SIG-M5 treated with dmso at 0.1 percent for 504 hours (cell line): ENCODE results near the gene PDE8B.

Source experiments
- DNase-seq: peaks from one replicate; lab custom pipeline; 2025; ENCODE audit not compliant: unreplicated experiment; lab: John Stamatoyannopoulos, UW

The PDE8B gene, protein sequence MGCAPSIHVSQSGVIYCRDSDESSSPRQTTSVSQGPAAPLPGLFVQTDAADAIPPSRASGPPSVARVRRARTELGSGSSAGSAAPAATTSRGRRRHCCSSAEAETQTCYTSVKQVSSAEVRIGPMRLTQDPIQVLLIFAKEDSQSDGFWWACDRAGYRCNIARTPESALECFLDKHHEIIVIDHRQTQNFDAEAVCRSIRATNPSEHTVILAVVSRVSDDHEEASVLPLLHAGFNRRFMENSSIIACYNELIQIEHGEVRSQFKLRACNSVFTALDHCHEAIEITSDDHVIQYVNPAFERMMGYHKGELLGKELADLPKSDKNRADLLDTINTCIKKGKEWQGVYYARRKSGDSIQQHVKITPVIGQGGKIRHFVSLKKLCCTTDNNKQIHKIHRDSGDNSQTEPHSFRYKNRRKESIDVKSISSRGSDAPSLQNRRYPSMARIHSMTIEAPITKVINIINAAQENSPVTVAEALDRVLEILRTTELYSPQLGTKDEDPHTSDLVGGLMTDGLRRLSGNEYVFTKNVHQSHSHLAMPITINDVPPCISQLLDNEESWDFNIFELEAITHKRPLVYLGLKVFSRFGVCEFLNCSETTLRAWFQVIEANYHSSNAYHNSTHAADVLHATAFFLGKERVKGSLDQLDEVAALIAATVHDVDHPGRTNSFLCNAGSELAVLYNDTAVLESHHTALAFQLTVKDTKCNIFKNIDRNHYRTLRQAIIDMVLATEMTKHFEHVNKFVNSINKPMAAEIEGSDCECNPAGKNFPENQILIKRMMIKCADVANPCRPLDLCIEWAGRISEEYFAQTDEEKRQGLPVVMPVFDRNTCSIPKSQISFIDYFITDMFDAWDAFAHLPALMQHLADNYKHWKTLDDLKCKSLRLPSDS

GRCh38 chr5:77210091-77210963 is at the start of gene PDE8B:
TSS of gene PDE8B (plus strand) at chr5:77210680. CDS start at chr5:77210926, 246 bp downstream.
- DNase-seq, result no peak

- DNase-seq, result no peak
Measured at GRCh38 chr5:77163453-77163852, 47.0 kb upstream of the PDE8B start.

- no peak for DNase-seq
Measured at GRCh38 chr5:77167063-77167462, 43.4 kb upstream of the PDE8B start.

DNA sequence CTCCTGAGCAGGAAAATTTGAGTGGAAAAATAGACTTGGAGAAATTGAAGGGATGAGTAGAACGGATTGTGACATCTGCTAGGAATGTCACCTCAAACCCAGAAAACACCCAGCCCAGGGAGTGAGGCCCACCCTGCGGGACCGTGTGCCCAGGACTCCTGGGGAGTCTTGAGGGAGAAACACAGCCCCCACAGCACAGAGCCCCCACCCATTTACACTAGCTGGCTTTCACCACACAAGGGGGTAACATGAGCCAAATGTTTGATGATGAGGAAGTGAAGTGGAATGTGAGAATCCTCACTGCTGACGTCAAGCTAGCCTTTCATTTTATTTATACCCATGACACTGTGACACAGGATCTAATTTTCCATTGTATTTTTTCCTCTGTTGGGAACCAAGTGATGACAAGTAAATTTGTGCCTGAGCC is 42.8 kb upstream of the PDE8B start:
- peak; percentile 20 for DNase-seq

- DNase-seq, result no peak
Measured at GRCh38 chr5:77168161-77168878, 42.2 kb upstream of the PDE8B start.

- peak; percentile 65 for DNase-seq
Measured at GRCh38 chr5:77168879-77169244, 41.6 kb upstream of the PDE8B start.

- DNase-seq, result no peak
Measured at GRCh38 chr5:77170196-77170890, 40.1 kb upstream of the PDE8B start.

GRCh38 chr5:77171141-77171910 is 39.2 kb upstream of the PDE8B start:
- DNase-seq, result no peak

DNA sequence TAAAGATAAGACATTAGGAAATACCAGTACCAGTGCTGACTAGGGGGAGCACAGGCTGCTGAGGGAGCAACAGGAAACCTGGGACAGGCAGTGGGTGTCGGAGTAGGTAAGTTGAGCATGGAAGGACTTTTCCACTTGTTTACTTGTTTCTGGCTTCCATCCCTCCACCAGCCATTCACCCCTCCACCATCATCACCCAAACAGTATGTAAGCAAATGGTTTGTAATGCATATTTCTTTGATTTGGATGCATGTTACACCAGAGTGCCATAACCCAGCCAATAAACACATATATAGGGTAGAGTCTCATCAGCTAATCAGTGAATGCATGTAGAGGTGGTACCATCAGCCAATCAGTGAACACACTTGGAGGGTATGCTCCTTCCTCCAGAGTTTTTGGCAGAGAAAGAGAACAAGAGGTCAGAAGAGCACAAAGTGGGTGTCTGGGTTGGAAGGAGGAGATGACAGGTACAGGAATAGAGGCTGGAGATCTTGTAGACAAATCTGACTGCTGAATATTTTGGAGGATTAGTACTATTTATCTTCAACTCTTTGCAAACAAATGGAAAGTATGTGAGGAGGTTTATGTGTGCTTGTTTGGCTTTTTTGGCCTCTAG is 37.7 kb upstream of the PDE8B start:
- peak; percentile 15 for DNase-seq

DNA sequence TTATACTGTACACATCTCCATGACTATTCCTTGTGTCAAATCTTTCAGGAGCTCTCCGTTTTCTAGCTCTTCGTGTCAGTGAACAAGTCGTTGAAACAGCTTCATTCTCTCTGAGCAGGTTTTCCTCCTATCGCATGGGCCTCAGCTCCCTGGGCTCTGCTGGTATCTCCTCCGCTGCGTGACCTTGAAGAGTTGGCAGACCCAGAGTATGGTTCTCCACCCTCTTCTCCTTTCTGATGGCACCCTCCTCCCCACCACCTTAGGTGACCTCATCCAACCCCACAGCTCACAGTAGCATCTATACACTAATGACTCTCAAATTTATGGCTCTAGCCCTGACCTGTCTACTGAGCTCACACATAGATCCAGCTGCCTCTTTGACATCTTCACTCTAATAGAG is 36.0 kb upstream of the PDE8B start:
- no peak for DNase-seq

DNA sequence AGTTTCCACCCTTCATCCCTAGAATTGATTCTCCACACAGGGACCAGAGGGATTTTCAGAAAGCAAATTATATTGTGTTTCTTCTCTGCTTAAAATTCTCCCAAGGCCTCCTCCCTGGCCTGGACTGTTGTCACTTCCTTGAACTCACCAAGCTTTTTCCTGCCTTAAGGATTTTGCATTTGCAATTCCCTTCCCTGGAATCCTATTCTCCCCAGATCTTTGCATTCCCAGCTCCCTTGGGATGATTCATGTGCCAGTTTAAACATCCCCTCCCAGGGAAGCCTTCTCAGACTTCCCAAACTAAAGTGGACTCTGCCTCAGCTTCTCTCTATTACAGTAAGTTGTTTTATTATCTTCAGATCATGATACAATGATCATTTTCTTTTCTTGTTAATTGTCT is 35.2 kb upstream of the PDE8B start:
- no peak for DNase-seq

DNA sequence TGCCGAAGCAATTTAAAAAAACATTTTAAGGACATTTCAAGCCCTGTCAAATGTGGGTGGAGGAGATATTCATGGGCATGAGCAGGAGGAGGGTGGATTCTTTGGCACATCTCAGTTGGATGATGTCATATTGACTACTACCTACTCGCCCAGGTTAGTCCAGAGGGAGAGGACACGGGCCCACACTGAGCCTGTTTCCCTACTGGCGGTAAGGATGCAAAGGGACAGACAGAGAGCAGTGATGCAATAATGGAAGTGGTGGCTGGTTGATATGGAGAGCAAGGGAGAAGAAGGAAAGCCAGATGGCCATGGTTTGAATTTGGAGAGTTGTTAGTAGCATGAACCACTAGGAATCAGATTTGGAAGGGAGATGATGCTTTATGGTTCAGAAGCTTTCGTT is 34.1 kb upstream of the PDE8B start:
- no peak for DNase-seq

DNA sequence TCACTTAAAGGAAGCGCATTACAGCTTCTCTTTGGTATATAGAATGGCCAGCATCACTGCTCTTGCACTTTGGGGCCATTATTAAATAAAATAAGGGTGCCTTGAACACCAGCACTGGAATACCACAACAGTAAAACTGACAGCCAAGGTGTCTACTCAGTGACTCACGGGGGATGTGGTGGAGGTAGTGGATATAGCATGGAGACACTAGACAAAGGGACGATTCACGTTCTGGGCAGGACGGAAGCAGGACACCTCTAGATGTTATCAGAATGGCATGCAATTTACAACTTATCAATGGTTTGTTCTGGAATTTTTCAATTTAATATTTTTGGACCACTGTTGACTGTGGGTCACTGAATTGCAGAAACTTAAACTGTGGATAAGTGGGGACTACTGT is 32.9 kb upstream of the PDE8B start:
- DNase-seq, result no peak

- no peak for DNase-seq
Measured at GRCh38 chr5:77180167-77181081, 30.1 kb upstream of the PDE8B start.

DNA sequence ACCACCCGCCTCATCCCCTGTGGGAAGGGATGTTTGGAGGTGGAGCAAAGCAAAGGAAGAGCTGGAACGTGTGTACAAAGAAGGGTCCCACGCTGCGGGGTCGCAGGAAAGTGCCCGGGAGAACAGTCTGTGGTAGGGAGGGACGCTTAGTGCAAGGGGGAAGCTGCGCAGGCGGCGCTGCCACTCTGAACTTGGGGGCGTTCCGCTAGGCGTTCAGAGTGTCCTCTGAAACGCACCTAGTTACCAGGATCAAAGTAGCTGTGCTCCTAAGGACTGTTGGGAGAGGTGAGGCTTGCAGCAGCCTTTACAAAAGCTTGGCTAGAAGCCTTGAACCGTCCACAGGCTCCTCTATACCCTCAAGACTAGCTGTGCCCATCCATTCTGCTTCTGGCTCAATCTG is 29.3 kb upstream of the PDE8B start:
- DNase-seq, result no peak

- DNase-seq, result no peak
Measured at GRCh38 chr5:77181596-77182304, 28.7 kb upstream of the PDE8B start.

- no peak for DNase-seq
Measured at GRCh38 chr5:77182367-77182766, 28.1 kb upstream of the PDE8B start.
